HG02610 (cell line): ENCODE data around the gene FBXW7.

ENCODE experiments used
- ATAC-seq: cut with Tn5 transposase; IDR thresholded peaks from one replicate; pipeline ENCODE4 v1.9.1; 2021; ENCODE audit warnings: mild to moderate bottlenecking, moderate library complexity; ENCODE audit not compliant: unreplicated experiment

Gene FBXW7

DNA sequence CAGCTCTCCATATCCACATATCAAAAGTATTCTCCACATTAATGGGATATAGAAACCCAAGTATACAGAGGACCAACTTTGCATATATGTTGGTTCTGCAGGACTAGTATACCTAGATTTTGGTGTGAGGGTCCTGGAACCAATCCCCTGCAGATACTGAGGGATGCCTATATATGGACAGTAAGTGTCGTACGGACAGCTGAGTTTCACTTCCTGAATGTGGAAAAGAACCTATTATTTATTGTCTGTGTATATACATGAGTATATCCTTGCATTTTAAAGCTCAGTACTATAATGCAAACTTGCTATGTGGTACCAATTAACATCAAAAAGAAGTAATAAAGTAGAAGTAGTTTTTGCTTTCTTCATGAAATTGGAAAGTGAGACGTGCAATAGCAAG lies 101.9 kb downstream of the FBXW7 start:
- no peak for ATAC-seq

DNA sequence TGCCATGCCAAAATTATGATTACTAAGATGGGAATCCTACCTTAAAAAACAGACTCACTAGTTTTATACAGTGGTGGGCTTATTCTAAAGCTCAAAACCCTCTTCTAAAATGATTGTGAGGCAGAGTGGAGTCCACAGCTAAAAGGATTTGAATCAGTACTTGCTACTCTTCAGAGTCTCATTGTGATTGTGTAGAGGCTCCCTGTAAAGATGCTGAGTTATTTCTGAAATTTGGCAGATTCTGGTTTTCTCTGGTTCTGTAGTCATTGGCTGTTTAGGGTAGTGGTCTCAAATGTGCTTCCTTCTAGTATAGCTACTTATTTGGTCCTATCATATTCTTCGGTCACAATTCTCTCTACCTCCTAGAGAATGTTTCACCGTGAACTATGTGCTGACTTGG lies 104.1 kb downstream of the FBXW7 start:
- ATAC-seq = no peak

DNA sequence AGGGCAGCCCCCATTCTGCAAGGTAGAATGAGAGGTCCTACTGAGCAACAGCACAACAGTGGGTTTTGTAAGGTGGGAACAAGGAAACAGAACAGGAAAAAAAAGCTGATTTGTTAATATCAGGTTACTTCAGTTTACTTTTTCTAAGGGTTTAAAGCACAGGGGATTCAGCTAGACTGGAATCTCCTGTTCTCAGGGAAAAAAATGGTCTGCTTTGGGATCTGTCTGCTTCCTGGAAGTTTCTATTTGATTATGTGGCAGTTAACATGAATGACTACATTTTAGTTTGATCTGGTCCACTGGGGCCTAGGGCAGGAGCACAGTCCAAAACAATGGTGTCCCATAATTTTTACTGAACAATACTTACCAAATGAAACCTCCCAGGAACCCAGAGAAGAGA lies 104.6 kb downstream of the FBXW7 start:
- no peak for ATAC-seq

DNA sequence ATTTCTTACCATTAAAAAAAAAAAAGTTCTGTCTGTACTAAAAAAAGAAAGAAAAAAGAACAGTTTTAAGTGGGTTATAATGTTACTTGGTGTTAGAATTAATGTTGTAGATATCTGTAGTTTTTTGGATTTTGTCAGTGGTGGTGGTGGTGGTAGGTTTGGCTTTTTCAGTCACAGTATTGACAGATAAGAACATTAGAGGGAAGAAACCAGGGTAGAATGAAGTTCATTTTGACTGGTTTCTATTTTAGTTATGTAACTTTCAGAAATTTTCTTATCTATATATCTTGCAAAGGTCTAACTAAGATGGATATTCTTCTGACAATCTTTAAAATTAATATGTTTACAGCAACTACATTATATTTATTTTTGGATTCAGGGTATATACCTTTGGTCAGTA lies 105.4 kb downstream of the FBXW7 start:
- ATAC-seq = peak; percentile 55

DNA sequence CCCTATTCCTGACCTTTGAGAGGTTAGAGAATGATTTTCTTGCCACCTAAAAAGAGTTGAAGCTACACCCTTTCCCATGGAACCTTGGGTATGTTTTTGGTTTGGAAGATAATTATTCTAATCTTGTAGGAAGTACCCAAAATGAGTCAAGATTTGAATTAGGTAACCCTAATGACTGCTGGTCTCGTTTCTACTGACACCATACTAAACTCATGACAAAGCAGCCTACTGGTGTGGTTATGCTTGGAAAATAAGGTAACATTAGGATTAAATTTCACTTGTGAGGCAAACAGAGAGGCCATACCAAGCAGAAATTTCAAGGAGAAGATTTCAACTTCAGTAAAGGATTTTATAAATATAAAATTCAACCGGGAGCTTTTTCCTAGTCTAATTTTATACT lies 107.9 kb downstream of the FBXW7 start:
- no peak for ATAC-seq

DNA sequence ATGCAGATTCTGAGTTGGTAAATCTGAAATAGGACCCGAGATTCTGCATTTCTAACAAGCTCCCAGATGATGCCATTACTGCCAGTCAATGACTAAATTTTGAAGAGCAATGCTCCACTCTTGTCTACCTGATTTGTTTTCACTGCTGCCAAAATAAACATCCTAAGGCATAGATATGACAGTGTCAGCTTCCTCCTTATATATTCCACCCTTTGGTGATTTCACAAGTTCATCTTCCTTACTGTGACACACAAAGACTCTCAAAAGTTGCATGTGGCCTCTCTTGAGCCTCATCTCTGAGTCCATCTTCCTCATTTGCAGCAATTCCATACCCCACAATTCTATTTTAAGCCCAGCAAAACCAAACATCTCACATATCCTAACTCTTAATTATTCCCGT lies 110.9 kb downstream of the FBXW7 start:
- ATAC-seq = no peak

DNA sequence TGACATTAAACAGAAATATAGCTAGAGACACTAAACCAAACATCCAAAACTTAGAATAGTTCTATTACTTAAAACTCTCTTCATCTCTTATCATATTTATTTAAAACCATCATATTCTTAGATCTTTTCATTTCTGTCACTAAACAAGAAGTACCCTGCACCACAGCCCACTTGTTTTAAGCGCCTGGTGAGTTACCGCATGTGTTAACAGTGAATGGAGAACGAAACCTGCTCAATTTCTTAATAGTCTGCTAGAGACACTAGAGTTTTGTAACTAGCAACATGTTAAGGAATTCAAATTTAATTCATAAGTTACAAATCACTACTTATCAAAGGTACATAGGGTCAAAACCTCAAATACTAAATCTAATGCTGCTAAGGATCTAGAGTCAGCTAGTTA lies 111.5 kb downstream of the FBXW7 start:
- ATAC-seq = no peak

DNA sequence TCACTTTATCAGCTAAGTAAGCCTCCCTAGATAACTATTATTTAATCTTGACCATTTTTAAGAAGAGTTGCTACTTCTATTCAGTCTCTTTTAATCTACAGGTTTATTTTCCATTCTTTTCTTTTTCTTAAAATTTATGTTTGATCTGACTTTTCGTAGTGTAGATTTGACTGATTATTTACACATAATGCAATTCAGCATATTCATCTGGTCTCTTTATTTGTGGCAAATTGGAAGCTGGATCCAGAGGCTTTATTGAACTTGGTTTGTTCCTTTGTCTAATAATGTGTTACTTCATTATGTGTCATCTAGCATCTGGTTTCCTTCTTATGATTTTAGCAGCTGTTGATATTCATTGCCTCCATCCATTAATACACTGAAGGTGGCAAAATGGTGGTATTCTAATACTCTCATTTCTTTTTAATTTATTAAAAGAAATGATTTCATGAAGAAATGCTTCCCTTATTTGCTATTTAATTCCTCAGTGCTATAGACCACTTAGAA lies 113.0 kb downstream of the FBXW7 start:
- ATAC-seq = no peak

DNA sequence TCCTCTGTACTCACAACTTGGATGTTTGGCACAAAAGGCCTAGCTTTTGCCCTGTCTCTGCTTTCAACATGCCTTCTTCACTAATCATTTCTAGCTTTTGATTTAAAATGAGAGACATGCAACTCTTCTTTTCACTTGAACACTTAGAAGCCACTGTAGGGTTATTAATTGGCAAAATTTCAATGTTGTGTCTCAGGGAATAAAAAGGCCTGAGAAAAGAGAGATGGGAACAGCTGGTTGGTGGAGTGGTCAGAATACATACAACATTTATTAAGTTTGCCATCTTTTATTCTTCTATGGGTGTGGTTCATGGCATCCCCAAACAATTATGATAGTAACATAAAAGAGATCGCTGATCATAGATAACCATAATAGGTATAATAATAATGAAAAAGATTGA lies 114.3 kb downstream of the FBXW7 start:
- ATAC-seq = no peak

DNA sequence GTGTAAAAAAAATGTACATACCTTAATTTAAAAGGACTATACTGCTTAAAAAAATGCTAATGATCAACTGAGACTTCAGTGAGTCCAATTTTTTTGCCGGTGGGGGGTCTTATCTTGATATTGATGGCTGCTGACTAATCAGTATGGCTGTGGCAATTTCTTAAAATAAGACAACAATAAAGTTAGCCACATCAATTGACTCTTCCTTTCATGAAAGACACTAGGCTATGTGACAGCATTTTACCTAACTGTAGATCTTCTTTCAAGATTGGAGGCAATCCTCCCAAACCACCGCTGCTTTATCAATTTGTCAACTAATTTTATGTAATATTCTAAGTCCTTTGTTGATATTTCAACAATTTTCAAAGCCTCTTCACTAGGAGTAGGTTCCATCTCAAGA lies 116.1 kb downstream of the FBXW7 start:
- ATAC-seq = no peak

DNA sequence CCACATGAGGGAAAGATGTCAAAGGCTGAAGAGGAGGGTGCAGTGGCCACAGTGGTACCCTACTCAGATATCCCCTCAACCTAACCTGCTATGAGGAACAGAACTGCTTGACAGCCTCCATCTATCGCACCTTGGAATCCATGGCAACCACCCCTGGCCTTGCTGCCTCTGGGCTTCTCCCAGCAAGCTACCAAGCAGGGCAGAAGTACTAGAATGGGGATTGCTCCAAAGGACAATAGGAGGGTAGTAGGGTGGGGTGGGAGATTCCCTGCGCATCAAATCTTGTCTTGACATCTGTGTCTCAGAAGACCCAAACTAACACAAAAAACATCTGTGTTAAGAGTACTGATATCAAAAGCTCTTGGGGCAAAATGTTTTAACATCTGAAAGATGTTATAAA lies 118.2 kb downstream of the FBXW7 start:
- ATAC-seq = no peak

DNA sequence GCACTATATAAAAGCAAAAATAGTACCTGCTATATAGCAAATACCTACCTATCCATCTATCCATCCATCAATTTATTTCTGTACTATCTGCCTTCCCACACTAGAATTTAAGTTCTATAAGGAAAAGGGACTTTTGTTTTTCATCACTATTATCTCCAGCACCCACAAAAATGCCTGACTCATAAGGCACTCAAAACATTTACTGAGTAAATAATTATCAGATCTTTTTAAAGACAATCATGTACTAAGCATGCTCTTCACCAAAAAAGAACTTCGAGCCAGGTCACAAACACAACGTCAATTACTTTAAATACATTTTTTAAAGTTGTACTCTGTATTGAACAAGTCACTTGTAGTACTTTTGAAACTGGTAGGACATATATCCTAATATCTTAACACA lies 119.9 kb downstream of the FBXW7 start:
- ATAC-seq = no peak

DNA sequence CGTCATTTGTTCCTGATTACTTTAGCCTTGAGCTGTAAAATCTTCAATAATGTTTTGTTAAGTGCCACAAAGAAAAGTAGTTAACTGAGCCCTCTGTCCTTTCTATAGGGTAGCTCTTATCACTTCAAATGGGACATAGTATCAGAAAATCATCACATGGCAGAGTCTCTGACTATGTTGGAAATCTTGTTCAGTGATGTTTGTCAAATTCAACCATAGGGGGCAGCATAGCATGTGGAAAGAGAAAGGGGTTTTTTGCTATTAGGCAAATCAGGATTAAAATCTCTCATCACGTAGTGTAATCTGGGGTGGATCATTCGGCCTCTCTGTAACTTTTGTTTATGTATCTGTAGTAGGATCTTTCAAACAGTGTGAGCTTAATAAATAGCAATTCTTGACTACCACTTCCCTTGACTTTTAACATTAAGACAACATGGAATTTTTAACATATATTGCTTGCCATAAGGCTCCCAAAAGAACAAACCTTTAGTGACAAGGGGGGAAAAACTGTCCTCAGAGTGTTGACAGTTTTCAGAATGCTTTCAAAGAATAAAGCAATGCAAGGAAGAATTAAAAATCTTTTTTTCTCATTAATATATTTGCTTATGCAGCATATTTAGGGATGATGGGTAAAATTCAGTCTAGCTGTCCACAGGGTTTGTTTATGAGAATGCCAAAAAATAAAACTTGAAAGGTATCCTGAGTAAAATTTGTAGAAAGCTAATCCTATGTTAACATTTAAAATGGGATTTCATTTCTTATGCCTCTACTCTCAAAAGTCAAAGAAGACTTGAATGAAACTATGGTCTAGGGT lies 127.2 kb downstream of the FBXW7 start:
- no peak for ATAC-seq

DNA sequence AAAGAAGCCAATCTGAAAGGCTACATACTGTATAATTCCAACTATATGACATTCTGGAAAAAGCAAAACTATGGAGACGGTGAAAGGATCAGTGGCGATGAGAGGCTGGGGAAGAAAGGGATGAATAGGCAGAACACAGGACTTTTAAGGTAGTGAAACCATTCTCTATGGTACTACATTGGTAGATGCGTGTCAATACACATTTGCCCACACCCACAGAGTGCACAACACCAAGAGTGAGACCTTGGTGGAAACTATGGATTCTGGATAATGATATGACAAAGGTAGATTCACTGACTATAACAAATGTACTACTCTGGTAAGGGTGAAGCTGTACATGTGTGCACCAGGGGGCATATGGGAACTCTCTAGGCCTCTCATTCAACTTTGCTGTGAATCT lies 134.5 kb downstream of the FBXW7 start:
- no peak for ATAC-seq

DNA sequence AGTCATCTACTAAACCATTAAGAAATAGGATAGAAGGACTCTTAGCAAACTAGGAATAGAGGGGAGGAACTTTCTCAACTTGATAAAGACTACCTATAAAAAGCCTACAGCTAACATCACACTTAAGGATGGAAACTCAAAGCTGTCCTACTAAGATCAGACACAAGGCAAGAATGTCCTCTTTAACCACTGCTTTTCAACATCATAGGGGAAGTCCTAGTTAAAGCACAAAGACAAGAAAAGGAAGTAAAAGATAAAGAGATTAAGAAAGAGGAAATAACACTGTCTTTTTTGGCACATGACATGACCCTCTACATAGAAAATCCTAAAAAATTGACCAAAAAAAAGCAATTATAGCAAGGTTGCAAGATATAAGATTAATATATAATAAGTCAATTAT lies 136.6 kb downstream of the FBXW7 start:
- peak; percentile 59 for ATAC-seq

DNA sequence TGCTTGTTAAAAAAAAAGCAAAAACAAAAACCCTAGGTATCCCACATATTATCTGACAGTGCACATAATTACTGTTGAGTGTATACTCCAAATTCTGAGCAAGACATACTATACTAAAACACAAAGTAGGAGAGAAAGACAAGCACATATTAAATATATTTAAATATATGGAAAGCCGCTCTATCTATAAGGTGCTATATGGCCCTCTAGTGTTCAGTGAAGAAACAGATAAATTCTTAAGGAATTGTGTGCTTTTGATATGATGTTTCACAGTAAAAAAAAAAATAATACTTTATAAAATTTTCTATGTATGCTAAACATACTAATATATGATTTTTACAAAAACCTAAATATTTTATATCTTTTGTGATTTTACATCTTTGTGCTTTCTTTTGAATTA lies 137.8 kb downstream of the FBXW7 start:
- ATAC-seq = no peak

DNA sequence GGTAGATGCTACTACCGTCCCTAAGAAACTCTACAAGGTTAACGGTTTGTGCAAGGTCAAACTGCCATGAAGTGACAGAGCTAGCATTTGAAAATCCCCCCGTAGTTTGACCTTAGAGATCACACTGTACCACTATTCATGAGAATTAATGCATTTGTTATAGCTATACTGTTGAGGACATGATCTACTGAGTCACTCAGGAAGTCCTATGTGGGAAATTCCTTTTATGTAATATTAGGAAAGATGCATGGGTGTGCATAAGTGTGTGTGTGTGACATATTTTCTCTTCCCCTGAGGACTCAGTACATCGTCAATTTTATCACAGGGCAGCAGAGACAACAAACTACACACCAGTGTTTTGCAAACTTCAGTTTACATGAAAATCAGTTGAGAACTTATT lies 141.1 kb downstream of the FBXW7 start:
- no peak for ATAC-seq

DNA sequence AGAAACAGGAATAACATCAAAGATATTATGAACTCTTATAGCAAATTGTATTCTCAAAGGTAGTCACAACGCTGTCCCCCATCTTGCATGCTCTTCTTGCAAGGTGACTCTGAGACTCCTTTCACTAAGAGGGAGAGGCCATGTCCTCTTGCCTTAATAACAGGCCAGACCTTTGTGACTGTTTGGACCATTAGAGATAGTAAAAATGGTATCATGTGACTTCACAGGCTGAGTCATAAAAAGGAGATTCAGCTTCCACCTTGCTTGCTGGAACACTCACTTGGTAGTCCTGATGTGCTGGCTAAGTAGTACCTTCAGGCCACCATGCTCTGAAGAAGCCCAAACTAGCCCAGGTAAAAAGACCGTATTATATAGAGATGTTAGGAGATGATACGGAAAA lies 143.8 kb downstream of the FBXW7 start:
- no peak for ATAC-seq

DNA sequence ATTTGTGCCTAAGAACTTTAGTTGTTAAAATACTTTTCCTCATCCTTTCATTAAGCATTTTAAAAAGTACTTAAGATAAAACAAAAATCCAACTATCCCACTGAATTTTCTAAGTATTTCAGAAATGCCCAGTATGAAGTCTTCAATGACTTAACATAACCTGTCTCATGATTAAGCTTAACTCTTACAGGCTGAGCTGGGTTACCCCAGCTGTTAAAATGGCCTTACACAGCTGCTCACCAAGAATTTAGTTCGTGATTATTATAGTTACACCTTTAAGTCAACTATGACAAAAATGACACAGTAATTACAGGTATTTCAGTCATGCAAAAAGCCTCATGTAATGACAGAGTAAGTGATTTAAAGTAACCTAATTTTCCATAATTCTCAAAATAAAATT lies 145.7 kb downstream of the FBXW7 start:
- ATAC-seq = no peak

DNA sequence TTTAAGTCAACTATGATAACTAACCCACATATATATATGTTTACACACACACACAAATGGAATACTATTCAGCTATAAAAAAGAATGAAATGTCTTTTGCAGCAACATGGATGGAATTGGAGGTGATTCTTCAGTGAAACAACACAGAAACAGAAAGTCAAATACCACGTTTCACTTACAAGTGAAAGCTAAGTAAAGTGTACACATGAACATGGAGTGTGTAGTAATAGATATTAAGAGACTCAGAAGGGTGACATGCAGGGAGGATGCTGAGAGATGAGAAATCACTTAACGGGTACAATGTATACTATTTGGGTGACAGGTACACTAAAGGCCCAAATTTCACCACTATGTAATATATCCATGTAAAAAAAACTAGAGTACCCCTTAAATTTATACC lies 146.5 kb downstream of the FBXW7 start:
- ATAC-seq = no peak

DNA sequence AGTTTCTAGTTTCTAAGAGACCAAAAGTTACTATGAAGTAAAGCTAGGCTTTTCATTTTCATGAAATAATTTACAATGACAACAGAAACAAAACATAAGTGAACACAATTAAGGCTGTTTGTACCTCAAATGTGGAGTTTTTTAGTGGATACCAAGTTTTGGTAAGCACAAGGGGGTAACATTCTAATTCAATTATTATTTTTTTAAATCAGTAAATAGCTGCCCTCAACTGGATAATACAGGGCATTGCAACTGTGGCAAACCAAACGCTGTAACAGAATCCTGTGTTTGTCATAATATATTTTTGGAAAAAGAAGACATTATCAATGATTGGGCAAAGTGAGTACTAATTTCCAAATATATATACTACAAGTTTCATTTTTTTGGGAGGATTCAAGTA lies 150.3 kb downstream of the FBXW7 start:
- no peak for ATAC-seq

DNA sequence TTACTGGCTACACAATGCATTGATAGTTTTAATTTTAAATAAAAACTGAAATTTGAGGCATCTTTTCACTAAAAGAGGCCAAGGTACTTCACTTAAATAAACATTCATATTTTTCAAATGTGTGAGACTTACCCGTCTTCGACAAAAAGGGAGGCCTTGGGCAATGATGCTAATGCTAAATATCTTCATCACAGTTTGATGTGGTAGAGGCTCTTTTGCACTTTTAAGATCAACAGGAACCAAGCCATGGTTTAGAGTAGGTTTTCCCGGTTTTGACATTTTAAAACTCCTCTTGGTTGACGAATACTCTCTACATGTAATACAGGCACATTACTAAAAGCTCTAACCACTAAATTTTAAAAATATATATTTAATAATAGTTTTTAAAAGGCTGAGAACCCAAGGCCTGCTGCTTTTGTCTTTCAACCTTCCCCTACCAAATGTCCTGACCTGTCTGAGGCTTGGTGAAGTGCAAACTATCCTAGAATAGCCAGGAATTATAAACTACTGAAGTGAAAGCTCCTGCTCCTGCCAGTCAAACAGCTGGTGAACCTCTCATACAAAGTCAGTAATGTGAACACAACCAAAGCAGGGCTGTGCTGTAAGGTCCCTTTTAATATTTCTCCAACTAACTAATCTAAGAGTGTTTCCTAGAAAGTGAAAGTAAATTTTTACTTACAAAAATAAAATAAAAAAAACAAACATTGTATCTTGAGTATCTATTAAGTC lies 153.7 kb downstream of the FBXW7 start:
- peak; percentile 72 for ATAC-seq
